ENCODE results near the gene PARD6G.
"Not testable (repeated sequence)": the region's sequence is repeated elsewhere in the genome, so short reads cannot be mapped to it uniquely, and the experiment has no call there.

PARD6G gene

DNA sequence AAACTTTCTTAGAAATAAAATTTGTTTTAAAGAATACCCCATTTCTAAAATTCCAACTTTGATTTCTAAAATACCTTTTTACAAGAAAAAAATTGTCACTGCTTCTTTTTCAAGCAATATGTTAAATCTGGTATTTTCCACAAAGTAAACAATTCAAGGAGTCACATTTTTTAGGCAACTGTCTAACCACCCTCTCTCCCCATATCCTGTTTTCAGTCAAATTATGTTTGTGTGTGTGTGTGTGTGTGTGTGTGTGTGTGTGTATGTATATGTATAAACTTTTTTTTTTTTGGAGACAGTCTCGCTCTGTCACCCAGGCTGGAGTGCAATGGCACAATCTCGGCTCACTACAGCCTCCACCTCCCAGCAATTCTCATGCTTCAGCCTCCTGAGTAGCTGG, 79.0 kb downstream of the PARD6G start:
- no peak for DNase-seq

DNA sequence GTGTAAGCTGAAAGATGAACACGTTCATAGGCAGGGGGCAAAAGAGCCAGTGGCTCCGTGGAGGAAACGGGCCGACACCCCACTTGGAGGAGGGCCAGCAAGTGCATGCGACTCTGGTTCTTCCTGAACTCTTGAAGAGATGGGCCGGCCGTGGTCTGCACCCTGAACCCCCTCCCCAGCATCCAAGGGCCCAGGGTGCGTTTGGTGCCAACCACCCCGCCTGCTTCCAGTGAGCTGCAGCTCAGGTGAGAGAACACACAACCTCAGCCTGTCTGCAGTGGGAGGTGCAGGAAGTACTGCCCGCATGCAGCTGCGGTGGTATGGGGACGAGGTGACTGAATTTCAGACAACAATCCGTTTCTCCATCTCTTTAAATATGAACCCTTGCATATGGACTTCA, 79.4 kb downstream of the PARD6G start:
- DNase-seq: no peak

- DNase-seq: no peak
Observed at GRCh38 chr18:80167331-80167730, 80.0 kb downstream of the PARD6G start.

- no peak for DNase-seq
Observed at GRCh38 chr18:80166725-80167124, 80.6 kb downstream of the PARD6G start.

GRCh38 chr18:80166240-80166639, 81.1 kb downstream of the PARD6G start:
- DNase-seq: no peak

GRCh38 chr18:80164727-80165355, 82.5 kb downstream of the PARD6G start:
- not testable (repeated sequence) for DNase-seq

DNA sequence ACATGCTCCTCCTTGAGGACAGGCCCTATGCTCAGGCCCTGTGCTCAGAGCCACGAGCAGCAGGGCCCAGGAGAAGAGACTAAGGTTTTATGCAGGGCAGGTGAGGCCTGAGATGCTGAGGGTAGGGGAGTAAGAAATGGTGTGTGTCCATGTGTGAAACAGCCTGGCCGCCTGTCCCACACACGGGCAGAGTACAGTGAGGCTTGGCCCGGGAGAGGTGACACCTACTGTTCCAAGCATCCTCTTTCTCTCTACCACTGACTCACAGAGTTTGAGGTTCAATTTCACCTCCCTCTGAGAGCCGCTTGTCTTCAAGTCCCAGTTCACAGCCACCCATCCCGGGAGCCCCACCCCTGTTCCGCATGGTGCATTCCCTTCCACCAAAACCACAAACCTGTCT, 84.1 kb downstream of the PARD6G start:
- no peak for DNase-seq

- DNase-seq: no peak
Observed at GRCh38 chr18:80161781-80162417, 85.4 kb downstream of the PARD6G start.

GRCh38 chr18:80159713-80160636, 87.3 kb downstream of the PARD6G start:
- peak; percentile 41 for DNase-seq

- no peak for DNase-seq
Observed at GRCh38 chr18:80158365-80158764, 88.9 kb downstream of the PARD6G start.

GRCh38 chr18:80157708-80158343, 89.5 kb downstream of the PARD6G start:
- peak; percentile 74 for DNase-seq

- DNase-seq: peak; percentile 43
Observed at GRCh38 chr18:80154293-80154692, 93.0 kb downstream of the PARD6G start.

GRCh38 chr18:80149667-80150066, 97.6 kb downstream of the PARD6G start:
- no peak for DNase-seq

- no peak for DNase-seq
Observed at GRCh38 chr18:80148326-80149199, 98.8 kb downstream of the PARD6G start.

DNA sequence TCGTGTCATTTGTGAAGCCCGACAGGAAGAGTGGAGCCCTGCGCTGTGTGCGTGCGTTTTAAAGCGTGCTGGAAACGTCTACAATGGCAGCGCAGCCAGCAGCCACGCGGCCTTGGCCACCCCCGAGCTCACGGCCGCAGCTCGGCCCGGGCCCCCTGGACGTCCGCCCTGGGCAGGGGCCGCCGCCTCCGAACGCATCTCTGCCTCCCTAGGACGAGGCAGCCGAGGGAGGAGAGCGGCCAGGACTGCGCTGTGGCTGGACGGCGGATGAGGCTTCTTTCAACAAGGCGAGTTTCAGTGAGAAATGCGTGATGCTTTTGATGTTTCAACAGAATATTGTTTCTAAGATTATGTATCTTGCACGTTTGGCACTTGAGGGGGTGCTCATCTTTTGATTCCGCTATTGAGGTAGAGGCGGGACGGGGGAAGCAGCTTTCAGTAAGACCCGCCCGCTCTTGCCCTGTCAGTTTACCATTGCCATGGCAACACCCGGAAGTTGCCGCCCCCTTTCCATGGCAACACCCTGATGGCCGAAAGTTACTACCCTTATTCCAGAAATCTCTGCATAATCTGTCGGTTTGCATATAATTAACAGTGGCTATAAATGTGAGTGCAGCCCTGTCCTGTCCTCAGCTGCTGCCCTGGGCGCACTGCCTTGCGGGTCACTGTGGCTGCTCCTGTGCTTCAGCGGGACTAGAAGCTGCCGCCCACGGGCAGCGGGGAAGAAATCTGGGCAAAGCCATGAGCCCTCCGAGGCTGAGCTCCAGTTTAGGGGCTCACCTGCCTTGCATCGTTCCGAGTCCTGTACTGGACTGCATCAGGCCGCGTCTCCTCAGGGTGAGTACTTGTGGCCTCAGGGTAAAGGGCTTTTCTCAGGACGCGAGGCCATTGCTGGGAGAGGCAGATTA, 99.6 kb downstream of the PARD6G start:
- DNase-seq: peak; percentile 75

- no peak for DNase-seq
Observed at GRCh38 chr18:80147037-80147417, 100.3 kb downstream of the PARD6G start.

GRCh38 chr18:80145196-80145804, 102.0 kb downstream of the PARD6G start:
- no peak for DNase-seq

DNA sequence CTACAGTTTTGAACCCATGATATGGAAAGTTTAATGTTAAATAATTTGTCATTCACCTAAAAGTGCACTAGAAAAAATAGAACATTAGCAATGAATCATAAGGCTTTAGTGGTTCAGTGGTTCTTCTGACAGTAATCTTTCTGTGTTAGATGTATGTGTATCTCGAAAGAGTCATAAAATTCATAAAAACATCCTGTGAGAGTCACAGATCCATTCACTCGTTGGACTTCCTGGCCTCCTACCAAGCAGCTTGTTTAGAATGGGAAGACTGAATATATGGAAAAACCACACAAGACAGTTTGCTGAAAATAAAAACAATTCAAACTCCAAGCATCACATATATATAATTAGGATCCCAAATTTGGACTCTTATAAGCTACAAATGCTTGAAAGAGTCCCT, 103.4 kb downstream of the PARD6G start:
- no peak for DNase-seq

DNA sequence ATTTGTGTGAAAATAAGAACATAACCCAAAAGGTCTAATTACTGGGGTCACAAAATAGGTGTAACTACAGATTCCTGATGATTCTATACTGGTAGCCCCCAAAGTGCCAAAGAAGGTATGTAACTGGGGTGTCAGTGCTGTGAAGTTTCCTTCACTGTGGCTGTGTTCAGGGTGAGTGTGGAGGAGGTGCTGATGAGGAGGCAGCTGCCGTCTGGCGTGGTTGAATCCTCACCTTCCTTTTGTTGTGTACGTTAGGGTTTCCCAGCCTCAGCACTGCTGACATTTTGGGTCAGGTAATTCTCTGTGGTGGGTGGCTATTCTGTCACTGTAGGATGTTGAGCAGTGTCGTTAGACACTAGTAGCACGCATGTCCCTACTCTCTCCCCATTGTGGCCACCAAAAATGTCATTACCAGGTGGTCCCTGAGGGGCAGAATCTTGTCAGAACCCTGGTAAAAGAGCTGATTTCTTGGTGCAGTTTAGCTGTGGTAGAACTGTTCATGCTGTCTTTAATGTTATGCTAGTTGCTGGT, 106.8 kb downstream of the PARD6G start:
- DNase-seq: no peak

GRCh38 chr18:80137976-80138375, 109.3 kb downstream of the PARD6G start:
- DNase-seq: no peak

Data from CD4-positive, alpha-beta T cell treated with Interleukin-12 subunit alpha and Interleukin-12 subunit beta, for 1 hour (primary cell).